Fibroblast of lung (primary cell): Measurements from ENCODE around the gene FANK1.

Experiments used
- EZH2 ChIP-seq: IDR thresholded peaks from 2 replicates; pipeline ENCODE4 v1.5.1; 2012; ENCODE audit warnings: low read length, control low read depth, mild to moderate bottlenecking; ENCODE audit errors: missing control alignments
- TF ChIP-seq, protein P1 (sequence below), 2 donors: IDR thresholded peaks in 1 of 2; conservative IDR thresholded peaks in 1 of 2; 1 replicate in 1 of 2; 2 replicates in 1 of 2; pipeline ENCODE4 v1.5.1; 2011 to 2012; ENCODE audit warnings: low read length in 2 of 2, control low read depth in 1 of 2, inconsistent platforms in 1 of 2, low read depth in 1 of 2, mild to moderate bottlenecking in 1 of 2

DNA sequence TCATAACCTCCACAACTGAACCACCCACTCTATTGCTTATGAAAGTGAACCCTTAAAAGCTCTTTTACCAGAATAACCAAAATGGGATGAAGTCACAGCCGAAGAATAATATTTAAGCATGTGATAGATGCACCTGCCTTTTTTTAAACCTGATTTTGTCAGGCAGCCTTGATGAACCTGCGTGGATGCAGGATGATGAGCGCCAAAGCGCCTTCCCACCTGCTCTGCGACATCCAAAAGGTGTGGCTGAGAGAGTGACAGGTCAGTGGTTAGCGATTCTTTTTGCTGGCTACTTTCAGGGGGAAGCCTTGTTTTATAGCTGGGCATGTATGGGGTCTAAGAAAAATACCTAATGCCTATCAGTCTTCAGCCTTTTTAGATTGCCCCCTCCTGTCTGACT is 157.8 kb downstream of the FANK1 start:
- TF ChIP-seq, protein P1, sequence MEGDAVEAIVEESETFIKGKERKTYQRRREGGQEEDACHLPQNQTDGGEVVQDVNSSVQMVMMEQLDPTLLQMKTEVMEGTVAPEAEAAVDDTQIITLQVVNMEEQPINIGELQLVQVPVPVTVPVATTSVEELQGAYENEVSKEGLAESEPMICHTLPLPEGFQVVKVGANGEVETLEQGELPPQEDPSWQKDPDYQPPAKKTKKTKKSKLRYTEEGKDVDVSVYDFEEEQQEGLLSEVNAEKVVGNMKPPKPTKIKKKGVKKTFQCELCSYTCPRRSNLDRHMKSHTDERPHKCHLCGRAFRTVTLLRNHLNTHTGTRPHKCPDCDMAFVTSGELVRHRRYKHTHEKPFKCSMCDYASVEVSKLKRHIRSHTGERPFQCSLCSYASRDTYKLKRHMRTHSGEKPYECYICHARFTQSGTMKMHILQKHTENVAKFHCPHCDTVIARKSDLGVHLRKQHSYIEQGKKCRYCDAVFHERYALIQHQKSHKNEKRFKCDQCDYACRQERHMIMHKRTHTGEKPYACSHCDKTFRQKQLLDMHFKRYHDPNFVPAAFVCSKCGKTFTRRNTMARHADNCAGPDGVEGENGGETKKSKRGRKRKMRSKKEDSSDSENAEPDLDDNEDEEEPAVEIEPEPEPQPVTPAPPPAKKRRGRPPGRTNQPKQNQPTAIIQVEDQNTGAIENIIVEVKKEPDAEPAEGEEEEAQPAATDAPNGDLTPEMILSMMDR (conservative IDR thresholded peaks at IDR 0.05 in 1 of 2, IDR thresholded peaks at IDR 0.05 in 1 of 2; ENCODE audit: low read depth in 1 of 2, low read length in 2 of 2): no peak
- no peak for TF ChIP-seq EZH2
